HG02943 (cell line): ENCODE data around the gene AKAP8L.
"Not testable (repeated sequence)": the region's sequence is repeated elsewhere in the genome, so short reads cannot be mapped to it uniquely, and the experiment has no call there.

Experiments used
- ATAC-seq: cut with Tn5 transposase; IDR thresholded peaks from one replicate; pipeline ENCODE4 v1.9.1; 2021; ENCODE audit warnings: mild to moderate bottlenecking, low read depth, moderate library complexity; ENCODE audit not compliant: unreplicated experiment

Gene AKAP8L

GRCh38 chr19:15365264-15365663 lies 53.5 kb downstream of the AKAP8L start:
- ATAC-seq: no peak

GRCh38 chr19:15363791-15364190 lies 55.0 kb downstream of the AKAP8L start:
- not testable (repeated sequence) for ATAC-seq

- not testable (repeated sequence) for ATAC-seq
Measured at GRCh38 chr19:15363048-15363447, 55.7 kb downstream of the AKAP8L start.

- ATAC-seq: not testable (repeated sequence)
Measured at GRCh38 chr19:15360015-15360414, 58.8 kb downstream of the AKAP8L start.

GRCh38 chr19:15358918-15359317 lies 59.9 kb downstream of the AKAP8L start:
- no peak for ATAC-seq

- no peak for ATAC-seq
Measured at GRCh38 chr19:15357906-15358305, 60.9 kb downstream of the AKAP8L start.

GRCh38 chr19:15354566-15355296 lies 64.1 kb downstream of the AKAP8L start:
- ATAC-seq: no peak

GRCh38 chr19:15353908-15354307 lies 64.9 kb downstream of the AKAP8L start:
- no peak for ATAC-seq

GRCh38 chr19:15352535-15352934 lies 66.3 kb downstream of the AKAP8L start:
- ATAC-seq: not testable (repeated sequence)

GRCh38 chr19:15341328-15341727 lies 77.5 kb downstream of the AKAP8L start:
- not testable (repeated sequence) for ATAC-seq

GRCh38 chr19:15340086-15340485 lies 78.7 kb downstream of the AKAP8L start:
- ATAC-seq: no peak

GRCh38 chr19:15337202-15337601 lies 81.6 kb downstream of the AKAP8L start:
- no peak for ATAC-seq

- not testable (repeated sequence) for ATAC-seq
Measured at GRCh38 chr19:15335992-15336391, 82.8 kb downstream of the AKAP8L start.

GRCh38 chr19:15332311-15332996 lies 86.3 kb downstream of the AKAP8L start, which contains the start of gene BRD4:
TSS of gene BRD4 (minus strand) at chr19:15332539. CDS start at chr19:15273099, 59,440 bp downstream.
- no peak for ATAC-seq

GRCh38 chr19:15331419-15332310 lies 87.1 kb downstream of the AKAP8L start:
- no peak for ATAC-seq

- ATAC-seq: no peak
Measured at GRCh38 chr19:15330801-15331418, 87.9 kb downstream of the AKAP8L start.
